GM21367 (cell line): ENCODE measurements around the gene CYB561A3.

Experiments used
- ATAC-seq: cut with Tn5 transposase; IDR thresholded peaks from one replicate; pipeline ENCODE4 v1.9.1; 2021; ENCODE audit not compliant: unreplicated experiment

CYB561A3 gene

GRCh38 chr11:61329871-61330270 lies 31.8 kb downstream of the CYB561A3 start:
- ATAC-seq, result no peak

- ATAC-seq, result no peak
Measured at GRCh38 chr11:61328351-61328750, 33.3 kb downstream of the CYB561A3 start.

- no peak for ATAC-seq
Measured at GRCh38 chr11:61327669-61328071, 34.0 kb downstream of the CYB561A3 start.

GRCh38 chr11:61325649-61326414 lies 35.9 kb downstream of the CYB561A3 start:
- no peak for ATAC-seq

GRCh38 chr11:61315260-61315659 lies 46.4 kb downstream of the CYB561A3 start:
- ATAC-seq, result no peak

GRCh38 chr11:61310749-61311148 lies 50.9 kb downstream of the CYB561A3 start:
- ATAC-seq, result no peak

- no peak for ATAC-seq
Measured at GRCh38 chr11:61309739-61310138, 51.9 kb downstream of the CYB561A3 start.

- ATAC-seq, result no peak
Measured at GRCh38 chr11:61309141-61309540, 52.5 kb downstream of the CYB561A3 start.

- no peak for ATAC-seq
Measured at GRCh38 chr11:61307354-61307753, 54.3 kb downstream of the CYB561A3 start.

GRCh38 chr11:61306221-61306620 lies 55.5 kb downstream of the CYB561A3 start:
- ATAC-seq, result no peak

- ATAC-seq, result no peak
Measured at GRCh38 chr11:61305417-61305816, 56.3 kb downstream of the CYB561A3 start.

GRCh38 chr11:61303725-61304124 lies 58.0 kb downstream of the CYB561A3 start:
- no peak for ATAC-seq

GRCh38 chr11:61302550-61302949 lies 59.1 kb downstream of the CYB561A3 start:
- ATAC-seq, result no peak
